ENCODE measurements around the gene GLRX. TPM values are rescaled to one million over a fixed set of nuclear protein-coding genes. Genes with fewer than 3 reads are reported as not detected.

GLRX gene
- total RNA-seq, 2 donors from 2014 or later: 29.2 to 148 TPM

DNA sequence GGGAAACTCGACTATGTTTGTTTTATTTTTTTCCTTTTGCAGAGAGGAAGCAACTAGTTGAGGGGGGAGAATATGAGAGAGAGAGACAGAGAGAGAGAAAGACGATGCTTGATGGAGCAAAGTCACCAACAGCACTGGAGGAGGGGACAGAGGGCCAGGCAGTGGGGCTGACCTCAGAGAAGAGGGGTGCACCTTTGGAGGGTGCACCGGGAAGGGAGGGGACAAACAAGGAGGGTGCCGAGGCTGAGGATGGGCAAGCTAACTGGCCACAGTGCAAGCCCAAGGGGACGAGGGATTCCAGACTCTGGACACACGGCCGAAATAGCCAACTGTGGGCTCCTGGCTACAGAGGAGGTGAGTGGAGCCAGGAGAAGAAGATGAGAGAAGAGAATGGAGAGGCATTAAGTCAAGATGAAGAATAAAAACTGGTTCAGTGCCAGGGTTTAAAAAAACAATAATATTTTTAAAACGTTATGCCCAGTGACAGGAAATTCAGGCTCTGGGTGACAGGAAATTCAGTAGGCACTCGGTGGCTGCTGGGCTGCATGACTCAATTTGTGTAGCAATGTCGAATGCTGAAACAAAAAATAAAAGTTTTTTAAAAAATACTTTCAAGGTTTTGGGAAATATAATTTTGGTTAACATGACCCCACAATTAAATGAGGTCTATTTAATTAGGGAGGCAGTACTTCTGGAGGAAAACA, 13.3 kb upstream of the GLRX start:
- Histone ChIP-seq H3K27me3 (replicated peaks; ENCODE audit: insufficient read depth) (no peaks in the 10 kb centered on the region), H3K4me3 (peak overlapping the region; percentile 79), H3K9me3 (no peaks in the 10 kb centered on the region), H3K4me1 (ENCODE audit: control insufficient read depth in 1 of 2, low read depth in 2 of 2) (peaks cover 5 to 26% of the 10 kb centered on the region in 2 donors), H3K36me3 (no peaks in the 10 kb centered on the region), H3K27ac (peak overlapping the region; percentile 83 to 91)
- no peak for ATAC-seq (ENCODE audit: insufficient number of reproducible peaks, low FRiP score, low read depth)
- DNase-seq (ENCODE audit: low spot score): no peak
- TF ChIP-seq, protein P1, sequence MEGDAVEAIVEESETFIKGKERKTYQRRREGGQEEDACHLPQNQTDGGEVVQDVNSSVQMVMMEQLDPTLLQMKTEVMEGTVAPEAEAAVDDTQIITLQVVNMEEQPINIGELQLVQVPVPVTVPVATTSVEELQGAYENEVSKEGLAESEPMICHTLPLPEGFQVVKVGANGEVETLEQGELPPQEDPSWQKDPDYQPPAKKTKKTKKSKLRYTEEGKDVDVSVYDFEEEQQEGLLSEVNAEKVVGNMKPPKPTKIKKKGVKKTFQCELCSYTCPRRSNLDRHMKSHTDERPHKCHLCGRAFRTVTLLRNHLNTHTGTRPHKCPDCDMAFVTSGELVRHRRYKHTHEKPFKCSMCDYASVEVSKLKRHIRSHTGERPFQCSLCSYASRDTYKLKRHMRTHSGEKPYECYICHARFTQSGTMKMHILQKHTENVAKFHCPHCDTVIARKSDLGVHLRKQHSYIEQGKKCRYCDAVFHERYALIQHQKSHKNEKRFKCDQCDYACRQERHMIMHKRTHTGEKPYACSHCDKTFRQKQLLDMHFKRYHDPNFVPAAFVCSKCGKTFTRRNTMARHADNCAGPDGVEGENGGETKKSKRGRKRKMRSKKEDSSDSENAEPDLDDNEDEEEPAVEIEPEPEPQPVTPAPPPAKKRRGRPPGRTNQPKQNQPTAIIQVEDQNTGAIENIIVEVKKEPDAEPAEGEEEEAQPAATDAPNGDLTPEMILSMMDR (IDR thresholded peaks at IDR 0.05): no peak

DNA sequence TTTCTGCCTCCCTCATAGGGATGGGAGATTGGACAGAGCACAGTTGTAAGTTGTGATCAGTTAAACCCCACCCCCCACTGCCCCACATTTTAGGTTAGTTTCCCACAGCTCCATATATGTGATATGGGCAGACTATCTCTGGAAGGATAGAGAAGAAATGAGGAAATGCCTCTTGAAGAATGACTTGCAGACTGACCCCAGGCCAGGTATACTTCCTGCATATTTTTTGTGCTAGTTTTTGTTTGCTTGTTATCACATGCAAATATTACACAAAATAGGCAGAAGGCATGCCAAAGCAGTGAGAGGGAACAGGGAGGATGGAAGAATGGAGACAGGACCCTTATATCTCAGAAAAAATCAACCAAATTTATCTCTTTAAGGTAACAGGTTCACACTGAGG, 10.1 kb upstream of the GLRX start:
- ATAC-seq (ENCODE audit: insufficient number of reproducible peaks, low FRiP score, low read depth) (no peak), DNase-seq (ENCODE audit: low spot score) (no peak)
- Histone ChIP-seq H3K4me3 (no peak overlapping the region), H3K4me1 (ENCODE audit: control insufficient read depth in 1 of 2, low read depth in 2 of 2) (peaks cover 5 to 26% of the 10 kb centered on the region in 2 donors), H3K36me3 (no peaks in the 10 kb centered on the region), H3K27me3 (replicated peaks; ENCODE audit: insufficient read depth) (no peaks in the 10 kb centered on the region), H3K27ac (no peak overlapping the region), H3K9me3 (no peaks in the 10 kb centered on the region)
- TF ChIP-seq, protein P1 (IDR thresholded peaks at IDR 0.05): no peak

DNA sequence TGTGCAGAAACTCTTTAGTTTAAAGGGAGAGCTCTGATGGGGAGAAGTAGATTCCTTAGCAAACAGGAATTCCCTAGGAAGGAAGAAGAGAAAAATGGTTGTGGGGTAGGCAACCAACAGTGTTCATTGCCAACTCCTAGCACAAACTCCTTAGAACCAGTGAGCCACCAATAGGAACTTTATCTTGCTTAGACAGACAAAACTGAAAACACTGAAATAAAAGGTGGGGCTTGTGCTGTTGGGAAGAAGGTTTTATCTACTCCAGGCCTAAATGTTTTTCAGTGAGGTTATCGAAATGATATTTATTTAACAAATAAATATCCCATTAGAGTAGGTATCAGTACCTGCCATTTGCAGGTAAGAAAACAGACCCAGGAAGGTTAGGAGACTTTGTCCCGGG, 7.7 kb upstream of the GLRX start:
- H3K4me3 ChIP-seq: no peak overlapping the region
- TF ChIP-seq, protein P1 (IDR thresholded peaks at IDR 0.05): no peak
- H3K36me3 ChIP-seq: no peaks in the 10 kb centered on the region
- no peaks in the 10 kb centered on the region for H3K27me3 ChIP-seq (replicated peaks; ENCODE audit: insufficient read depth)
- no peaks in the 10 kb centered on the region for H3K9me3 ChIP-seq
- peaks cover 0 to 10% of the 10 kb centered on the region in 2 donors for H3K4me1 ChIP-seq (ENCODE audit: control insufficient read depth in 1 of 2, low read depth in 2 of 2)
- DNase-seq (ENCODE audit: low spot score): no peak
- H3K27ac ChIP-seq: no peak overlapping the region
- ATAC-seq (ENCODE audit: insufficient number of reproducible peaks, low FRiP score, low read depth): no peak

DNA sequence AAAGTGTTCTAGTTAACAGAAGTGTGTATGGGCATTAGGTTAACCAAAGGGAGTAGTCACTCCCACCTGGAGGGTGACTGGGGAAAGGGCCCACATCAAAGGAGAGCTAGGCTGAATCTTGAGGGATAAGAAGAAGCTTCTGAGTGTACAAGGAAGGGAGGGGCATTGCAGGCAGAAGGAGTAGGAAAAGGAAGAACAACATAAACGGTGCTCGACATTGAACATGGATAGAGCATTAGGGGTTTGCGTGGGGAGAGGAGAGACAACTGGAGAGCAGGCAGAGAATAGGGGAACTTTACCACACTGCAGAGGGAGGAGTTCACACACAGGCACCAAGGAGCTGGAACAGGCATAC, 5.3 kb upstream of the GLRX start:
- no peaks in the 10 kb centered on the region for H3K27me3 ChIP-seq (replicated peaks; ENCODE audit: insufficient read depth)
- H3K9me3 ChIP-seq: no peaks in the 10 kb centered on the region
- H3K27ac ChIP-seq: no peak overlapping the region
- DNase-seq (ENCODE audit: low spot score): no peak
- no peaks in the 10 kb centered on the region for H3K36me3 ChIP-seq
- TF ChIP-seq, protein P1 (IDR thresholded peaks at IDR 0.05): no peak
- no peak for ATAC-seq (ENCODE audit: insufficient number of reproducible peaks, low FRiP score, low read depth)
- H3K4me3 ChIP-seq: no peak overlapping the region
- H3K4me1 ChIP-seq (ENCODE audit: control insufficient read depth in 1 of 2, low read depth in 2 of 2): peaks cover 4 to 20% of the 10 kb centered on the region in 2 donors

DNA sequence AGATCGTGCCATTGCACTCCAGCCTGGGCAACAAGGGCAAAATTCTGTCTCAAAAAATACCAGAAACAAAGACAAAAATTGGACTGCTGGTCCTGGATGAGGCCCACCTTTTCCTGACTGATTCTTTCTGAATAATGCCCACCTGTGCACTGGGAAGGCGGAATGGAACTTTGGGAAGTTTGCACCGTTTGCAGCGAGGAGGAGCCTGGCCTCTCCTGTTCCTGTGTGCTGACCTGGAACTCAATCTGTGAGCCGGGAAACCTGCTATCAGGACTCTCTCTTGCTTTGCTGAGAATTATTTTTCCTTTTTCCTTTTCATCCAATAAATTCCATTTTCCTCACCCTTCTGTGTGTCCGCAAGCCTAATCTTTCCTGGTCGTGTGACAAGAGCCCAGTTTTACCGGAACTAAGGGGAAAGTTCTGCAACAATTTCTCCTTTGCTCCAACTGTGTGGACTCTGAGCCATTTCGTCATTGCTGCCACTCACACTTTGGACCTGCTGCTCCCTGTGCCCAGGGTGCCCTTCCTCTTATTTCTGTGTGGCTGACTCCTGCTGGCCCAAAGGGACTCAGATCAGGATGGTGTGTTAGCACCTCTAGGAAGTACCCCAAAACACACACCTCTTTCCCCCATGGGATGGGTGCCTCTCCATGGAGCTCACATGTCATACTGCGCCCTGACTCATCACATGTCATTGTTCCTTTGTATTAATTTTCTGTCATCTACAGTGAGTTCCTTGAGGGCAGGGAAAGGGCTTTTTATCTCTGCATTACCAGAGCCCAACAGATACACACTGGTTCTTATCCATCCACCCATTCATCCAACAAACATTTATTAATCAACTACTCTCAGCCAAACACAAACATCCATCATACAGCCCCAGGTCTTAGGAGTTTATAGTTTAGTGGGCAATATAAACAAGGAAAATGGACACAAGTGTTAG, 4.7 kb upstream of the GLRX start:
- no peaks in the 10 kb centered on the region for H3K9me3 ChIP-seq
- no peak for ATAC-seq (ENCODE audit: insufficient number of reproducible peaks, low FRiP score, low read depth)

More for the DNA sequence above, 4.7 kb upstream of the GLRX start:
- Histone ChIP-seq H3K36me3 (no peaks in the 10 kb centered on the region), H3K4me1 (ENCODE audit: control insufficient read depth in 1 of 2, low read depth in 2 of 2) (peaks cover 4 to 21% of the 10 kb centered on the region in 2 donors), H3K4me3 (no peak overlapping the region), H3K27ac (no peak overlapping the region), H3K27me3 (replicated peaks; ENCODE audit: insufficient read depth) (no peaks in the 10 kb centered on the region)
- TF ChIP-seq, protein P1 (IDR thresholded peaks at IDR 0.05): no peak
- no peak for DNase-seq (ENCODE audit: low spot score)

All from thoracic aorta (tissue), 2 donors.